ENCODE data around the gene MYL10.
A peak's percentile ranks its signal among the peaks of the same experiment; 100 is the strongest.
"Not testable (repeated sequence)": the region's sequence is repeated elsewhere in the genome, so short reads cannot be mapped to it uniquely, and the experiment has no call there.

The MYL10 gene

GRCh38 chr7:101608772-101609713 is 20.1 kb downstream of the MYL10 start:
- no peak for TF ChIP-seq CTCF (IDR thresholded peaks at IDR 0.05; ENCODE audit: unreplicated experiment in 3 of 3)
- Mint-ChIP-seq H3K4me3 (no peak overlapping the region), H3K9me3 (no peaks in the 10 kb centered on the region), H3K4me1 (peaks cover 18% of the 10 kb centered on the region), H3K27me3 (ENCODE audit: low read depth) (peaks cover 8% of the 10 kb centered on the region), H3K36me3 (ENCODE audit: low read depth) (no peaks in the 10 kb centered on the region), H3K27ac (no peak overlapping the region)

GRCh38 chr7:101606498-101606923 is 22.6 kb downstream of the MYL10 start:
- Mint-ChIP-seq H3K4me1 (peaks cover 17% of the 10 kb centered on the region), H3K27ac (peak overlapping the region in 1 of 3 experiments; percentile 19), H3K36me3 (ENCODE audit: low read depth) (no peaks in the 10 kb centered on the region), H3K27me3 (ENCODE audit: low read depth) (peaks cover 4% of the 10 kb centered on the region), H3K9me3 (no peaks in the 10 kb centered on the region), H3K4me3 (no peak overlapping the region)
- TF ChIP-seq CTCF (IDR thresholded peaks at IDR 0.05; ENCODE audit: unreplicated experiment in 3 of 3), result no peak

GRCh38 chr7:101605611-101606497 is 23.2 kb downstream of the MYL10 start:
- Mint-ChIP-seq H3K4me3 (no peak overlapping the region), H3K36me3 (ENCODE audit: low read depth) (no peaks in the 10 kb centered on the region), H3K4me1 (peaks cover 23% of the 10 kb centered on the region), H3K9me3 (no peaks in the 10 kb centered on the region), H3K27me3 (ENCODE audit: low read depth) (peaks cover 4% of the 10 kb centered on the region), H3K27ac (peak overlapping the region in 2 of 3 experiments; percentile 41 to 50)
- no peak for TF ChIP-seq CTCF (IDR thresholded peaks at IDR 0.05; ENCODE audit: unreplicated experiment in 3 of 3)

DNA sequence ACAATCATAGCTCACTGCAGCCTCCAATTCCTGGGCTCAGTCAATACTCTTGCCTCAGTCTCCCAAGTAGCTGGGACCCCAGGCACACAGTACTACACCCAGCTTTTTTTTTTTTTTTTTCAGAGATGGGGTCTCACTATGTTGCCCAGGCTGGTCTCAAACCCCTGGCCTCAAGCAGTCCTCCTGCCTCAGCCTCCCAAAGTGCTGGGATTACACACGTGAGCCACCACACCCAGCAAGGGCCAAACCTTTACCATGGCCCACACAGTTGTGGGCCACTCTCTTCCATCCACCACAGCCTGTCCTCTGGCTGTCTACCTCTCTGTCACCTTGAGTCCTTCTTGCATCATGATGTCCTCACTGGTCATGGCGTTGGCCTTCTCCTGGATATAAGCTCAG is 24.2 kb downstream of the MYL10 start:
- H3K4me3 Mint-ChIP-seq; H3K9me3 Mint-ChIP-seq; H3K36me3 Mint-ChIP-seq (ENCODE audit: low read depth); H3K27me3 Mint-ChIP-seq (ENCODE audit: low read depth): not testable (repeated sequence)
- Mint-ChIP-seq H3K27ac (peak overlapping the region in 2 of 3 experiments; percentile 39 to 50), H3K4me1 (peaks cover 23% of the 10 kb centered on the region)

DNA sequence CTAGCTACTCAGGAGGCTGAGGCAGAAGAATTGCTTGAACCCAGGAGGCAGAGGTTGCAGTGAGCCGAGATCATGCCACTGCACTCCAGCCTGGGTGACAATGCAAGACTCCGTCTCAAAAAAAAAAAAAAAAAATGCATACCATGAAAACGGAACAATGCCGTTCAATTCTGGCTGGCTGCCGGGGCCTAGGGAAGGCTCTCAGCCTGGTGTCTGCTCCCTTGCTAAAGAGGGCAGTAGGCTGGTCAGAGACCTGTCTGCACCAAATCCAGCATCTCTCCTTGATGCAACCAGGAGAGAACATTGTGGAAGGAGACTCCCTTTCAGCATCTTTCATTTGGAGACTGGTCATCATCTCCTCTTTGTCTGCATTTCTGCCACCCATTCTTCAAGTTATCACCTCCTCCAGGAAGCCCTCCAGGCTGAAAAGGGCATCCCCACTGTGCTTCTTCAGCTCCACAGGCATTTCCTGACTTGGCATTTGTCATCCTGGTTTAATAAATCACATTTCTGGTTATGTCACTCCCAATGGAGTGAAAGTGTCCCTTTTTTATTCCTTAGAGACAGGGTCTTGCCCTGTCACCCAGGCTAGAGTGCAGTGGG is 24.7 kb downstream of the MYL10 start:
- no peaks in the 10 kb centered on the region for H3K36me3 Mint-ChIP-seq (ENCODE audit: low read depth)
- peaks cover 4% of the 10 kb centered on the region for H3K27me3 Mint-ChIP-seq (ENCODE audit: low read depth)
- H3K9me3 Mint-ChIP-seq, result no peaks in the 10 kb centered on the region
- no peak overlapping the region for H3K4me3 Mint-ChIP-seq
- no peak overlapping the region for H3K27ac Mint-ChIP-seq
- H3K4me1 Mint-ChIP-seq, result peaks cover 23% of the 10 kb centered on the region
- TF ChIP-seq CTCF (IDR thresholded peaks at IDR 0.05; ENCODE audit: unreplicated experiment in 3 of 3), result no peak
